ENCODE results near the gene SULT6B1.
"Not testable (repeated sequence)": the region's sequence is repeated elsewhere in the genome, so short reads cannot be mapped to it uniquely, and the experiment has no call there.

The SULT6B1 gene

GRCh38 chr2:37215250-37215649, 26.8 kb upstream of the SULT6B1 start:
- no peaks in the 10 kb centered on the region for H3K27me3 ChIP-seq (ENCODE audit: control insufficient read depth in 1 of 2, insufficient read depth in 2 of 2, low read length in 2 of 2)
- H3K4me3 ChIP-seq (ENCODE audit: low read length in 2 of 2) = no peak overlapping the region
- H3K4me1 ChIP-seq (ENCODE audit: control insufficient read depth, insufficient read depth, low read length) = no peaks in the 10 kb centered on the region
- H3K9ac ChIP-seq (ENCODE audit: low read length in 2 of 2) = no peak overlapping the region
- no peak overlapping the region for H3K27ac ChIP-seq (ENCODE audit: low read length)
- H3K9me3 ChIP-seq (ENCODE audit: control insufficient read depth in 2 of 2, low read length in 2 of 2) = no peaks in the 10 kb centered on the region
- peaks cover 19 to 28% of the 10 kb centered on the region in 2 donors for H3K36me3 ChIP-seq (ENCODE audit: control insufficient read depth in 2 of 2, insufficient read depth in 2 of 2, low read length in 2 of 2)

- no peaks in the 10 kb centered on the region for H3K27me3 ChIP-seq (ENCODE audit: control insufficient read depth in 1 of 2, insufficient read depth in 2 of 2, low read length in 2 of 2)
- peaks cover 4 to 6% of the 10 kb centered on the region in 2 donors for H3K9me3 ChIP-seq (ENCODE audit: control insufficient read depth in 2 of 2, low read length in 2 of 2)
- H3K4me1 ChIP-seq (ENCODE audit: control insufficient read depth, insufficient read depth, low read length) = no peaks in the 10 kb centered on the region
- H3K27ac ChIP-seq (ENCODE audit: low read length) = no peak overlapping the region
- no peak overlapping the region for H3K4me3 ChIP-seq (ENCODE audit: low read length in 2 of 2)
- peaks cover 28 to 37% of the 10 kb centered on the region in 2 donors for H3K36me3 ChIP-seq (ENCODE audit: control insufficient read depth in 2 of 2, insufficient read depth in 2 of 2, low read length in 2 of 2)
- no peak overlapping the region for H3K9ac ChIP-seq (ENCODE audit: low read length in 2 of 2)
Measured at GRCh38 chr2:37211939-37212338, 23.5 kb upstream of the SULT6B1 start.

- no peak overlapping the region for H3K4me3 ChIP-seq (ENCODE audit: low read length in 2 of 2)
- H3K9me3 ChIP-seq (ENCODE audit: control insufficient read depth in 2 of 2, low read length in 2 of 2) = peaks cover 4 to 6% of the 10 kb centered on the region in 2 donors
- H3K4me1 ChIP-seq (ENCODE audit: control insufficient read depth, insufficient read depth, low read length) = no peaks in the 10 kb centered on the region
- no peak overlapping the region for H3K27ac ChIP-seq (ENCODE audit: low read length)
- H3K27me3 ChIP-seq (ENCODE audit: control insufficient read depth in 1 of 2, insufficient read depth in 2 of 2, low read length in 2 of 2) = no peaks in the 10 kb centered on the region
- H3K9ac ChIP-seq (ENCODE audit: low read length in 2 of 2) = no peak overlapping the region
- peaks cover 29 to 41% of the 10 kb centered on the region in 2 donors for H3K36me3 ChIP-seq (ENCODE audit: control insufficient read depth in 2 of 2, insufficient read depth in 2 of 2, low read length in 2 of 2)
Measured at GRCh38 chr2:37211212-37211611, 22.7 kb upstream of the SULT6B1 start.

- not testable (repeated sequence) for H3K27me3 ChIP-seq (ENCODE audit: control insufficient read depth in 1 of 2, insufficient read depth in 2 of 2, low read length in 2 of 2); H3K9me3 ChIP-seq (ENCODE audit: control insufficient read depth in 2 of 2, low read length in 2 of 2); H3K9ac ChIP-seq (ENCODE audit: low read length in 2 of 2); H3K27ac ChIP-seq (ENCODE audit: low read length); H3K4me1 ChIP-seq (ENCODE audit: control insufficient read depth, insufficient read depth, low read length); H3K4me3 ChIP-seq (ENCODE audit: low read length in 2 of 2)
- H3K36me3 ChIP-seq (ENCODE audit: control insufficient read depth in 2 of 2, insufficient read depth in 2 of 2, low read length in 2 of 2) = peaks cover 41 to 59% of the 10 kb centered on the region in 2 donors
Measured at GRCh38 chr2:37206760-37207159, 18.3 kb upstream of the SULT6B1 start.

- no peaks in the 10 kb centered on the region for H3K27me3 ChIP-seq (ENCODE audit: control insufficient read depth in 1 of 2, insufficient read depth in 2 of 2, low read length in 2 of 2)
- no peak overlapping the region for H3K27ac ChIP-seq (ENCODE audit: low read length)
- H3K4me3 ChIP-seq (ENCODE audit: low read length in 2 of 2) = no peak overlapping the region
- H3K4me1 ChIP-seq (ENCODE audit: control insufficient read depth, insufficient read depth, low read length) = no peaks in the 10 kb centered on the region
- no peak overlapping the region for H3K9ac ChIP-seq (ENCODE audit: low read length in 2 of 2)
- peaks cover 38 to 58% of the 10 kb centered on the region in 2 donors for H3K36me3 ChIP-seq (ENCODE audit: control insufficient read depth in 2 of 2, insufficient read depth in 2 of 2, low read length in 2 of 2)
- peaks cover 7 to 9% of the 10 kb centered on the region in 2 donors for H3K9me3 ChIP-seq (ENCODE audit: control insufficient read depth in 2 of 2, low read length in 2 of 2)
Measured at GRCh38 chr2:37205689-37206341, 17.3 kb upstream of the SULT6B1 start.

- peaks cover 35 to 56% of the 10 kb centered on the region in 2 donors for H3K36me3 ChIP-seq (ENCODE audit: control insufficient read depth in 2 of 2, insufficient read depth in 2 of 2, low read length in 2 of 2)
- not testable (repeated sequence) for H3K9me3 ChIP-seq (ENCODE audit: control insufficient read depth in 2 of 2, low read length in 2 of 2); H3K4me1 ChIP-seq (ENCODE audit: control insufficient read depth, insufficient read depth, low read length); H3K27me3 ChIP-seq (ENCODE audit: control insufficient read depth in 1 of 2, insufficient read depth in 2 of 2, low read length in 2 of 2); H3K4me3 ChIP-seq (ENCODE audit: low read length in 2 of 2); H3K9ac ChIP-seq (ENCODE audit: low read length in 2 of 2); H3K27ac ChIP-seq (ENCODE audit: low read length)
Measured at GRCh38 chr2:37205071-37205661, 16.7 kb upstream of the SULT6B1 start.

GRCh38 chr2:37203708-37204107, 15.2 kb upstream of the SULT6B1 start:
- no peak overlapping the region for H3K27ac ChIP-seq (ENCODE audit: low read length)
- no peaks in the 10 kb centered on the region for H3K4me1 ChIP-seq (ENCODE audit: control insufficient read depth, insufficient read depth, low read length)
- H3K36me3 ChIP-seq (ENCODE audit: control insufficient read depth in 2 of 2, insufficient read depth in 2 of 2, low read length in 2 of 2) = peaks cover 24 to 42% of the 10 kb centered on the region in 2 donors
- no peaks in the 10 kb centered on the region for H3K27me3 ChIP-seq (ENCODE audit: control insufficient read depth in 1 of 2, insufficient read depth in 2 of 2, low read length in 2 of 2)
- peaks cover 3% of the 10 kb centered on the region in 2 donors for H3K9me3 ChIP-seq (ENCODE audit: control insufficient read depth in 2 of 2, low read length in 2 of 2)
- H3K9ac ChIP-seq (ENCODE audit: low read length in 2 of 2) = no peak overlapping the region
- H3K4me3 ChIP-seq (ENCODE audit: low read length in 2 of 2) = no peak overlapping the region

- Histone ChIP-seq H3K4me3 (ENCODE audit: low read length in 2 of 2) (no peak overlapping the region), H3K4me1 (ENCODE audit: control insufficient read depth, insufficient read depth, low read length) (peaks cover 11% of the 10 kb centered on the region), H3K27ac (ENCODE audit: low read length) (no peak overlapping the region), H3K9ac (ENCODE audit: low read length in 2 of 2) (no peak overlapping the region), H3K9me3 (ENCODE audit: control insufficient read depth in 2 of 2, low read length in 2 of 2) (peaks cover 3% of the 10 kb centered on the region in 2 donors), H3K36me3 (ENCODE audit: control insufficient read depth in 2 of 2, insufficient read depth in 2 of 2, low read length in 2 of 2) (peaks cover 21 to 36% of the 10 kb centered on the region in 2 donors), H3K27me3 (ENCODE audit: control insufficient read depth in 1 of 2, insufficient read depth in 2 of 2, low read length in 2 of 2) (no peaks in the 10 kb centered on the region)
Measured at GRCh38 chr2:37201766-37202165, 13.3 kb upstream of the SULT6B1 start.

- peaks cover 18 to 33% of the 10 kb centered on the region in 2 donors for H3K36me3 ChIP-seq (ENCODE audit: control insufficient read depth in 2 of 2, insufficient read depth in 2 of 2, low read length in 2 of 2)
- no peaks in the 10 kb centered on the region for H3K27me3 ChIP-seq (ENCODE audit: control insufficient read depth in 1 of 2, insufficient read depth in 2 of 2, low read length in 2 of 2)
- no peak overlapping the region for H3K4me3 ChIP-seq (ENCODE audit: low read length in 2 of 2)
Measured at GRCh38 chr2:37201208-37201607, 12.7 kb upstream of the SULT6B1 start.

GRCh38 chr2:37198681-37199065, 10.2 kb upstream of the SULT6B1 start:
- no peak overlapping the region for H3K27ac ChIP-seq (ENCODE audit: low read length)
- no peak overlapping the region for H3K4me3 ChIP-seq (ENCODE audit: low read length in 2 of 2)
- peaks cover 14% of the 10 kb centered on the region for H3K4me1 ChIP-seq (ENCODE audit: control insufficient read depth, insufficient read depth, low read length)
- peaks cover 9 to 20% of the 10 kb centered on the region in 2 donors for H3K36me3 ChIP-seq (ENCODE audit: control insufficient read depth in 2 of 2, insufficient read depth in 2 of 2, low read length in 2 of 2)
- H3K27me3 ChIP-seq (ENCODE audit: control insufficient read depth in 1 of 2, insufficient read depth in 2 of 2, low read length in 2 of 2) = no peaks in the 10 kb centered on the region
- H3K9ac ChIP-seq (ENCODE audit: low read length in 2 of 2) = no peak overlapping the region
- peaks cover 2% of the 10 kb centered on the region in 2 donors for H3K9me3 ChIP-seq (ENCODE audit: control insufficient read depth in 2 of 2, low read length in 2 of 2)

More at GRCh38 chr2:37201208-37201607, 12.7 kb upstream of the SULT6B1 start:
- no peak overlapping the region for H3K9ac ChIP-seq (ENCODE audit: low read length in 2 of 2)
- H3K4me1 ChIP-seq (ENCODE audit: control insufficient read depth, insufficient read depth, low read length) = peaks cover 11% of the 10 kb centered on the region
- H3K9me3 ChIP-seq (ENCODE audit: control insufficient read depth in 2 of 2, low read length in 2 of 2) = peaks cover 3% of the 10 kb centered on the region in 2 donors
- no peak overlapping the region for H3K27ac ChIP-seq (ENCODE audit: low read length)
